H1 (cell line): ENCODE measurements around the gene SLFN5. TPM values are rescaled to one million over a fixed set of nuclear protein-coding genes. Genes with fewer than 3 reads are reported as not detected.

ENCODE experiments used
- CTCF ChIA-PET: fragments of 300-600 bp; sonication (Branson Sonifier 250); formaldehyde crosslinking; loops from one replicate; lab custom pipeline; 2021; ENCODE audit not compliant: partially characterized antibody; lab: Charles Lee
- POLR2A ChIA-PET: fragments of 300-600 bp; sonication (Branson Sonifier 250); formaldehyde crosslinking; loops from one replicate; lab custom pipeline; 2021; ENCODE audit warnings: inconsistent platforms; ENCODE audit not compliant: partially characterized antibody; lab: Charles Lee
- DNase-seq, 2 experiments: peaks; one replicate each; pipeline versions ENCODE4 v3.0.0 to v3.0.0-alpha.2; 2010 to 2022; ENCODE audit warnings: low spot score in 2 of 2, low read depth in 1 of 2, mixed read lengths in 1 of 2
- FAIRE-seq: peaks from 2 replicates; lab custom pipeline; 2011; peaks lifted over from hg19 to GRCh38; lab: Jason Lieb, UNC
- H2AFZ ChIP-seq: 2 replicates; pipeline ENCODE4 v1.8.1; 2012; ENCODE audit warnings: low read length, inconsistent platforms
- H2AK5ac ChIP-seq: 2 replicates; pipeline ENCODE4 v1.6.1; 2013; ENCODE audit warnings: low read depth, low read length
- H2BK120ac ChIP-seq: replicated peaks from 2 replicates; pipeline ENCODE3; 2013; ENCODE audit warnings: low read depth, low read length, inconsistent platforms
- H2BK12ac ChIP-seq: 2 replicates; pipeline ENCODE4 v1.6.1; 2013; ENCODE audit warnings: low read depth, low read length
- H2BK15ac ChIP-seq: 2 replicates; pipeline ENCODE4 v1.6.1; 2013; ENCODE audit warnings: low read length
- H2BK20ac ChIP-seq: 2 replicates; pipeline ENCODE4 v1.6.1; 2013; ENCODE audit warnings: low read length
- H2BK5ac ChIP-seq: 2 replicates; pipeline ENCODE4 v1.6.1; 2013; ENCODE audit warnings: low read depth, low read length
- H3K14ac ChIP-seq: 2 replicates; pipeline ENCODE4 v1.6.1; 2013; ENCODE audit warnings: inconsistent platforms; ENCODE audit not compliant: insufficient read length
- H3K18ac ChIP-seq: 2 replicates; pipeline ENCODE4 v1.6.1; 2013; ENCODE audit warnings: low read length; ENCODE audit errors: extremely low read depth
- H3K23ac ChIP-seq: 2 replicates; pipeline ENCODE4 v1.6.1; 2013; ENCODE audit warnings: inconsistent platforms; ENCODE audit not compliant: insufficient read length
- H3K23me2 ChIP-seq: 2 replicates; pipeline ENCODE4 v1.6.1; 2013; ENCODE audit warnings: low read depth, low read length
- H3K27ac ChIP-seq: 2 replicates; pipeline ENCODE4 v1.6.1; 2011; ENCODE audit warnings: low read depth, low read length, inconsistent platforms
- H3K27me3 ChIP-seq, 4 experiments: replicated peaks in 1 of 4; 1 replicate in 1 of 4; 2 replicates in 3 of 4; pipeline versions ENCODE4 v1.6.1 to v1.8.1; 2011 to 2013; ENCODE audit warnings: low read length in 3 of 4, mild to moderate bottlenecking in 3 of 4, inconsistent platforms in 2 of 4, mixed read lengths in 2 of 4, moderate library complexity in 1 of 4; ENCODE audit not compliant: control insufficient read depth in 3 of 4, insufficient read depth in 3 of 4; ENCODE audit errors: extremely low read depth in 1 of 4
- H3K36me3 ChIP-seq, 4 experiments: 2 replicates each; pipeline versions ENCODE4 v1.6.1 to v1.8.1; 2011 to 2013; ENCODE audit warnings: mild to moderate bottlenecking in 4 of 4, low read length in 3 of 4, moderate library complexity in 2 of 4, control low read depth in 1 of 4, inconsistent platforms in 1 of 4; ENCODE audit not compliant: insufficient read depth in 4 of 4, control insufficient read depth in 2 of 4
- H3K4ac ChIP-seq: replicated peaks from 2 replicates; pipeline ENCODE3; 2013; ENCODE audit warnings: low read length, low read depth, mixed read lengths, inconsistent platforms; ENCODE audit not compliant: insufficient read length
- H3K4me1 ChIP-seq, 4 experiments: replicated peaks in 1 of 4; 1 replicate in 1 of 4; 2 replicates in 3 of 4; pipeline versions ENCODE4 v1.6.1 to v1.8.1; 2011 to 2013; ENCODE audit warnings: low read length in 3 of 4, inconsistent platforms in 2 of 4, mixed read lengths in 1 of 4; ENCODE audit not compliant: insufficient read depth in 4 of 4, control insufficient read depth in 3 of 4
- H3K4me2 ChIP-seq, 2 experiments: 2 replicates each; pipeline versions ENCODE4 v1.6.1 to v1.8.1; 2011 to 2013; ENCODE audit warnings: low read depth in 2 of 2, low read length in 2 of 2, control low read depth in 1 of 2, inconsistent platforms in 1 of 2, mild to moderate bottlenecking in 1 of 2; ENCODE audit not compliant: insufficient read depth in 1 of 2
- H3K4me3 ChIP-seq, 4 experiments: fragments of 200-600, 300-600 bp in 1 of 4; sonication (generic), shearing (Covaris generic), sonication (Bioruptor Twin) in 1 of 4; 2 replicates each; pipeline versions ENCODE4 v1.5.1 to v1.8.1; 2011 to 2016; ENCODE audit warnings: low read length in 4 of 4, low read depth in 3 of 4, control low read depth in 2 of 4, inconsistent platforms in 2 of 4, mild to moderate bottlenecking in 2 of 4, mixed read lengths in 1 of 4, moderate library complexity in 1 of 4; ENCODE audit not compliant: insufficient read depth in 2 of 4; ENCODE audit errors: extremely low read depth in 1 of 4
- H3K56ac ChIP-seq: replicated peaks from 2 replicates; pipeline ENCODE3; 2013; ENCODE audit warnings: low read depth, mild to moderate bottlenecking, mixed read lengths, low read length, inconsistent platforms; ENCODE audit not compliant: insufficient read length
- H3K79me1 ChIP-seq: 2 replicates; pipeline ENCODE4 v1.6.1; 2013; ENCODE audit warnings: low read depth, low read length, control low read depth
- H3K79me2 ChIP-seq, 2 experiments: 2 replicates each; pipeline versions ENCODE4 v1.6.1 to v1.8.1; 2012 to 2013; ENCODE audit warnings: low read length in 2 of 2, mild to moderate bottlenecking in 2 of 2, inconsistent platforms in 1 of 2; ENCODE audit not compliant: insufficient read depth in 2 of 2, control insufficient read depth in 1 of 2
- H3K9ac ChIP-seq, 4 experiments: replicated peaks in 1 of 4; 1 replicate in 1 of 4; 2 replicates in 3 of 4; pipeline versions ENCODE4 v1.6.1 to v1.8.1; 2011 to 2013; ENCODE audit warnings: low read depth in 3 of 4, low read length in 3 of 4, control low read depth in 2 of 4, mild to moderate bottlenecking in 2 of 4, moderate library complexity in 2 of 4, inconsistent platforms in 1 of 4; ENCODE audit errors: extremely low read depth in 1 of 4
- H3K9me3 ChIP-seq, 2 experiments: 2 replicates each; pipeline versions ENCODE4 v1.6.1 to v1.8.1; 2012 to 2013; ENCODE audit warnings: mild to moderate bottlenecking in 2 of 2, moderate library complexity in 2 of 2, control low read depth in 1 of 2, inconsistent platforms in 1 of 2, low read depth in 1 of 2, low read length in 1 of 2, mixed read lengths in 1 of 2; ENCODE audit not compliant: insufficient read depth in 2 of 2
- H4K20me1 ChIP-seq, 2 experiments: replicated peaks in 1 of 2; 2 replicates each; pipeline versions ENCODE3 to v1.8.1; 2011 to 2013; ENCODE audit warnings: inconsistent platforms in 2 of 2, low read length in 2 of 2, mild to moderate bottlenecking in 1 of 2; ENCODE audit not compliant: insufficient read depth in 2 of 2, control insufficient read depth in 1 of 2
- H4K5ac ChIP-seq: 2 replicates; pipeline ENCODE4 v1.6.1; 2013; ENCODE audit warnings: low read length, low read depth, mixed read lengths, inconsistent platforms; ENCODE audit not compliant: insufficient read length
- H4K8ac ChIP-seq: 2 replicates; pipeline ENCODE4 v1.8.0; 2013; ENCODE audit warnings: mild to moderate bottlenecking, moderate library complexity, low read length, inconsistent platforms; ENCODE audit not compliant: insufficient read depth; ENCODE audit errors: extremely low read depth
- H4K91ac ChIP-seq: replicated peaks from 2 replicates; pipeline ENCODE3; 2013; ENCODE audit warnings: low read length, mixed read lengths, inconsistent platforms; ENCODE audit not compliant: insufficient read length
- JUND ChIP-seq: IDR thresholded peaks from 2 replicates; pipeline ENCODE4 v1.6.1; 2011; ENCODE audit warnings: mild to moderate bottlenecking, improper control_type of control experiment, low read length
- KDM1A ChIP-seq: fragments of 200-600, 300-600 bp; sonication (generic); IDR thresholded peaks from 2 replicates; pipeline ENCODE4 v1.7.1; 2016; ENCODE audit warnings: mild to moderate bottlenecking, low read length, borderline replicate concordance
- NRF1 ChIP-seq: IDR thresholded peaks from 2 replicates; pipeline ENCODE4 v1.6.1; 2011; ENCODE audit warnings: mild to moderate bottlenecking, low read depth, low read length, improper control_type of control experiment
- RAD21 ChIP-seq, 2 experiments: IDR thresholded peaks in 1 of 2; conservative IDR thresholded peaks in 1 of 2; 2 replicates each; pipeline ENCODE4 v1.6.1; 2011; ENCODE audit warnings: low read depth in 2 of 2, low read length in 2 of 2, improper control_type of control experiment in 1 of 2, inconsistent platforms in 1 of 2, mild to moderate bottlenecking in 1 of 2, moderate library complexity in 1 of 2
- SRF ChIP-seq: IDR thresholded peaks from 2 replicates; pipeline ENCODE4 v1.6.1; 2011; ENCODE audit warnings: mild to moderate bottlenecking, low read depth, low read length, moderate library complexity
- WGBS, 2 experiments: shearing (Covaris generic) in 1 of 2; methylation state at CpG; one replicate each; pipeline versions ENCODE4 v1.1.6 to v1.1.7; 2013 to 2015; ENCODE audit warnings: low lambda C conversion rate in 2 of 2, mixed read lengths in 2 of 2, inconsistent platforms in 1 of 2, low coverage in 1 of 2, missing lambda C conversion rate in 1 of 2; ENCODE audit not compliant: insufficient replicate concordance in 2 of 2, insufficient coverage in 1 of 2, insufficient read length in 1 of 2; ENCODE audit errors: extremely low coverage in 1 of 2, missing lambda C conversion rate in 1 of 2; 5-methylcytosine and 5-hydroxymethylcytosine counted together
- polyA plus RNA-seq, 7 experiments: library from polyadenylated mRNA; depleted of rRNA in 3 of 7; stranded (reverse) in 5 of 7; unstranded in 2 of 7; fragments of >200 nt in 5 of 7; fragments of 200-250 nt in 2 of 7; gene quantifications; 1 replicate in 5 of 7; 2 replicates in 1 of 7; 4 replicates in 1 of 7; pipeline versions ENCODE4 v1.2.1 to v1.2.3, GENCODE V29; 2011 to 2013; ENCODE audit warnings: missing spikeins in 2 of 7, mixed read lengths in 2 of 7
- total RNA-seq: library from RNA; stranded (reverse); fragmentation: NEBNext Ultra II Directional; extraction: Animal tissue kit (Norgen Biotek cat#: 25700); gene quantifications from 2 replicates; pipeline ENCODE4 v1.2.1, GENCODE V29; 2021
- TF ChIP-seq, protein P1 (sequence below): IDR thresholded peaks from 2 replicates; pipeline ENCODE4 v1.6.1; 2011; ENCODE audit warnings: low read depth, mild to moderate bottlenecking, low read length; ENCODE audit not compliant: insufficient read depth
- TF ChIP-seq, protein P2 (sequence below), 3 experiments: IDR thresholded peaks; 1 replicate in 2 of 3; 2 replicates in 1 of 3; pipeline versions ENCODE4 v1.5.1 to v1.6.1; 2011; ENCODE audit warnings: low read length in 3 of 3, mild to moderate bottlenecking in 3 of 3, inconsistent platforms in 2 of 3, low read depth in 1 of 3, moderate library complexity in 1 of 3; ENCODE audit not compliant: insufficient read depth in 1 of 3; ENCODE audit errors: control extremely low read depth in 1 of 3

The SLFN5 gene
- total and polyA plus RNA-seq, 2 of the 8 experiments (the other 6 are each of a cell fraction or from before 2014, with no cell fraction given), result 0.86 to 3.0 TPM

DNA sequence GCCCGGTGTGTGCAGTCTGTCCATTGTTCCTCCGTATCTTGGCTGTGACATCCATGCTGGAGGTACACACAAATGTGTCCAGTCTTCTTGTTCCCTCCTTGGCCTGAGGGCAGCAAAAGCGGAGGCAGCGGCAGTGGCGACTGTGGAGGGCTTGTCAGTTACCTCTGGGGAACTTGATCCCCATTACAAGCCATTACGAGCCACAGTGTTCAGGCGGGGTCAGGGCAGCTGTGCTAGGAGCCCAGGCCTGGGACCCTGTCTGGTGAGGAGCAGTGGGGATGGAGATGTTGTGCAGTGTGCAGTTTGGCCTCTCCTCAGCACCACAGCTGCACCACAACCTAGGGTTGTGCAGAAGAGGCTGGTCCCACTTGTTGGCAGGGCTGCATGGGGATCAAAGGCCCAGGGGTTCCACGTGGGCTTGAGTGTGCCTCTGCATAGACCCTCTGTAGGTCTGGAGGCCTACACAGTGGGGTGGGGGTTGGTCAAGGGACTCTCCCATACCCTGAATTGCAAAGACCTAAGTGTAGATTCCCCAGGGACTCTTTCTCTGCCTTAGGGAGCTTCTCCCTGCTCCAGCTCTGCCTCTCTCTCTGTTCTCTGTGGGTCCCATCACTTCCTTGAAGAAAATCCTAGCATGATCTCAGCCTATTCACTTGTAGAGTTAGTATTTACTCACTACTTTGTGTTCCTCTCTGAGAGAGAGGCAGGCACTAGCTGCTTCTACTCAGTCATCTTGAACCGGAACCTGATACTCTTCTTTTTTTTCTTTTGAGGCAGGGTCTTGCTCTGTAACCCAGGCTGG lies 71.7 kb downstream of the SLFN5 start:
- H3K27me3 ChIP-seq, result peaks cover 2 to 17% (median 16%) of the 10 kb centered on the region in 4 experiments; a peak in 6 of 7 replicates
- H3K23ac ChIP-seq, result no peak overlapping the region
- no peak overlapping the region for H2BK15ac ChIP-seq
- H3K4me2 ChIP-seq, result peak overlapping the region; percentile 87 to 89
- no peaks in the 10 kb centered on the region for H3K9me3 ChIP-seq
- peak overlapping the region; percentile 17 for H4K91ac ChIP-seq
- no peak overlapping the region for H3K9ac ChIP-seq
- H4K20me1 ChIP-seq, result no peaks in the 10 kb centered on the region
- peaks cover 0 to 19% (median 10%) of the 10 kb centered on the region in 4 experiments; a peak in 6 of 7 replicates for H3K4me1 ChIP-seq
- H2BK5ac ChIP-seq, result 0 out of 2 replicates have a peak overlapping the region, but pooled peaks have one; percentile 31
- peaks cover 2% of the 10 kb centered on the region; the same call in 1 of the 2 replicates for H3K23me2 ChIP-seq
- no peak overlapping the region for H3K27ac ChIP-seq
- peak overlapping the region; percentile 36; the same call in 1 of the 2 replicates for H3K18ac ChIP-seq
- peak overlapping the region; percentile 23 for H4K8ac ChIP-seq
- 50% methylated on average over 9 of the region's 9 CpGs; no CpG with 5 or more reads in 1 of the 2 experiments for WGBS, 2 experiments
- H2BK12ac ChIP-seq, result 0 out of 2 replicates have a peak overlapping the region, but pooled peaks have one; percentile 39
- H2BK120ac ChIP-seq, result no peak overlapping the region
- POLR2A ChIA-PET, result interaction anchor here (1.7 to 2.2 kb wide), 2 partner anchors 32 to 119 kb away, joined by 4 to 9 read pairs; no protein-coding TSS in a partner anchor
- DNase-seq, result peak in 1 of 2 experiments; percentile 53
- H2BK20ac ChIP-seq, result no peak overlapping the region
- H3K79me1 ChIP-seq, result no peaks in the 10 kb centered on the region
- H3K56ac ChIP-seq, result no peak overlapping the region
- no peak overlapping the region for H3K14ac ChIP-seq
- peak overlapping the region; percentile 41 to 69 (median 56); a peak in 5 of 8 replicates for H3K4me3 ChIP-seq
- no peak for FAIRE-seq
- H2AFZ ChIP-seq, result peak overlapping the region; percentile 95; the same call in 1 of the 2 replicates
- H3K36me3 ChIP-seq, result no peaks in the 10 kb centered on the region
- no peak overlapping the region for H4K5ac ChIP-seq
- 0 out of 2 replicates have a peak overlapping the region, but pooled peaks have one; percentile 61 for H2AK5ac ChIP-seq
- H3K4ac ChIP-seq, result no peak overlapping the region
- H3K79me2 ChIP-seq, result no peaks in the 10 kb centered on the region
- CTCF ChIA-PET, result interaction anchor here (0.8 to 6.8 kb wide), 12 partner anchors 22 to 233 kb away, joined by 3 to 54 read pairs (median 6); partner anchors contain the start of gene SLFN12L
- no peak for TF ChIP-seq NRF1
- no peak for TF ChIP-seq RAD21 (IDR thresholded peaks at IDR 0.05 in 1 of 2, conservative IDR thresholded peaks at IDR 0.05 in 1 of 2; ENCODE audit: low read depth in 2 of 2, low read length in 2 of 2)
- TF ChIP-seq KDM1A, result no peak
- TF ChIP-seq, protein P1, sequence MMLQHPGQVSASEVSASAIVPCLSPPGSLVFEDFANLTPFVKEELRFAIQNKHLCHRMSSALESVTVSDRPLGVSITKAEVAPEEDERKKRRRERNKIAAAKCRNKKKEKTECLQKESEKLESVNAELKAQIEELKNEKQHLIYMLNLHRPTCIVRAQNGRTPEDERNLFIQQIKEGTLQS, result no peak
- TF ChIP-seq JUND, result no peak
- TF ChIP-seq, protein P2, sequence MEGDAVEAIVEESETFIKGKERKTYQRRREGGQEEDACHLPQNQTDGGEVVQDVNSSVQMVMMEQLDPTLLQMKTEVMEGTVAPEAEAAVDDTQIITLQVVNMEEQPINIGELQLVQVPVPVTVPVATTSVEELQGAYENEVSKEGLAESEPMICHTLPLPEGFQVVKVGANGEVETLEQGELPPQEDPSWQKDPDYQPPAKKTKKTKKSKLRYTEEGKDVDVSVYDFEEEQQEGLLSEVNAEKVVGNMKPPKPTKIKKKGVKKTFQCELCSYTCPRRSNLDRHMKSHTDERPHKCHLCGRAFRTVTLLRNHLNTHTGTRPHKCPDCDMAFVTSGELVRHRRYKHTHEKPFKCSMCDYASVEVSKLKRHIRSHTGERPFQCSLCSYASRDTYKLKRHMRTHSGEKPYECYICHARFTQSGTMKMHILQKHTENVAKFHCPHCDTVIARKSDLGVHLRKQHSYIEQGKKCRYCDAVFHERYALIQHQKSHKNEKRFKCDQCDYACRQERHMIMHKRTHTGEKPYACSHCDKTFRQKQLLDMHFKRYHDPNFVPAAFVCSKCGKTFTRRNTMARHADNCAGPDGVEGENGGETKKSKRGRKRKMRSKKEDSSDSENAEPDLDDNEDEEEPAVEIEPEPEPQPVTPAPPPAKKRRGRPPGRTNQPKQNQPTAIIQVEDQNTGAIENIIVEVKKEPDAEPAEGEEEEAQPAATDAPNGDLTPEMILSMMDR (IDR thresholded peaks at IDR 0.05; ENCODE audit: control extremely low read depth in 1 of 3, insufficient read depth in 1 of 3, low read depth in 1 of 3, low read length in 3 of 3), result no peak
- no peak for TF ChIP-seq SRF
